ENCODE results near the gene ZNF512B.

ZNF512B gene

GRCh38 chr20:63940472-63941266, 29.1 kb downstream of the ZNF512B start:
- WGBS (ENCODE audit: extremely low coverage, insufficient coverage, low lambda C conversion rate) = no CpG with 5 or more reads among the region's 58 CpGs
- Histone ChIP-seq H3K4me1 (ENCODE audit: control insufficient read depth, low read depth, low read length) (peaks cover 2% of the 10 kb centered on the region), H3K36me3 (ENCODE audit: control insufficient read depth, insufficient read depth, low read length) (peaks cover 3% of the 10 kb centered on the region), H3K4me3 (ENCODE audit: low read length) (no peak overlapping the region), H2BK15ac (replicated peaks; ENCODE audit: low read depth) (no peak overlapping the region), H2BK120ac (ENCODE audit: low read depth, low read length) (no peak overlapping the region), H3K4ac (ENCODE audit: low read depth, low read length) (no peak overlapping the region), H3K4me2 (ENCODE audit: low read length) (peak overlapping the region; percentile 22), H2AK5ac (ENCODE audit: low read length) (no peak overlapping the region), H4K8ac (ENCODE audit: low read depth, low read length) (no peak overlapping the region), H3K56ac (ENCODE audit: low read length) (peak overlapping the region; percentile 87), H2BK5ac (ENCODE audit: low read length) (no peak overlapping the region), H3K79me1 (ENCODE audit: low read length) (no peaks in the 10 kb centered on the region), H4K5ac (ENCODE audit: low read length) (no peak overlapping the region), H3K79me2 (ENCODE audit: control insufficient read depth, insufficient read depth, low read length) (no peaks in the 10 kb centered on the region), H3K27ac (ENCODE audit: low read depth, low read length) (no peak overlapping the region), H3K27me3 (ENCODE audit: insufficient read depth, low read length, poor library complexity) (no peaks in the 10 kb centered on the region), H3K9ac (ENCODE audit: low read length) (peak overlapping the region; percentile 63), H3K18ac (ENCODE audit: low read length) (no peak overlapping the region), H3K23ac (ENCODE audit: low read length) (no peak overlapping the region)
- no peak for DNase-seq

- H3K79me1 ChIP-seq (ENCODE audit: low read length) = no peaks in the 10 kb centered on the region
- H3K4me3 ChIP-seq (ENCODE audit: low read length) = no peak overlapping the region
- peaks cover 3% of the 10 kb centered on the region for H3K36me3 ChIP-seq (ENCODE audit: control insufficient read depth, insufficient read depth, low read length)
- no peak overlapping the region for H3K4ac ChIP-seq (ENCODE audit: low read depth, low read length)
- peaks cover 2% of the 10 kb centered on the region for H3K4me1 ChIP-seq (ENCODE audit: control insufficient read depth, low read depth, low read length)
- no peak overlapping the region for H2BK15ac ChIP-seq (replicated peaks; ENCODE audit: low read depth)
- no peak overlapping the region for H3K4me2 ChIP-seq (ENCODE audit: low read length)
- WGBS (ENCODE audit: extremely low coverage, insufficient coverage, low lambda C conversion rate) = no CpG with 5 or more reads among the region's 23 CpGs
- no peaks in the 10 kb centered on the region for H3K79me2 ChIP-seq (ENCODE audit: control insufficient read depth, insufficient read depth, low read length)
- no peak overlapping the region for H2AK5ac ChIP-seq (ENCODE audit: low read length)
- no peak overlapping the region for H3K27ac ChIP-seq (ENCODE audit: low read depth, low read length)
- no peak for DNase-seq
- no peaks in the 10 kb centered on the region for H3K27me3 ChIP-seq (ENCODE audit: insufficient read depth, low read length, poor library complexity)
- H4K8ac ChIP-seq (ENCODE audit: low read depth, low read length) = no peak overlapping the region
- H3K18ac ChIP-seq (ENCODE audit: low read length) = no peak overlapping the region
- H3K56ac ChIP-seq (ENCODE audit: low read length) = no peak overlapping the region
- H4K5ac ChIP-seq (ENCODE audit: low read length) = no peak overlapping the region
- no peak overlapping the region for H3K23ac ChIP-seq (ENCODE audit: low read length)
- no peak overlapping the region for H3K9ac ChIP-seq (ENCODE audit: low read length)
- H2BK5ac ChIP-seq (ENCODE audit: low read length) = no peak overlapping the region
- H2BK120ac ChIP-seq (ENCODE audit: low read depth, low read length) = no peak overlapping the region
Observed at GRCh38 chr20:63940071-63940471, 29.7 kb downstream of the ZNF512B start.

- H3K36me3 ChIP-seq (ENCODE audit: control insufficient read depth, insufficient read depth, low read length) = peaks cover 1% of the 10 kb centered on the region
- WGBS (ENCODE audit: extremely low coverage, insufficient coverage, low lambda C conversion rate) = no CpG with 5 or more reads among the region's 33 CpGs
Observed at GRCh38 chr20:63939061-63939935, 30.4 kb downstream of the ZNF512B start.

GRCh38 chr20:63937596-63937995, 32.1 kb downstream of the ZNF512B start:
- Histone ChIP-seq H3K4ac (ENCODE audit: low read depth, low read length) (no peak overlapping the region), H4K5ac (ENCODE audit: low read length) (no peak overlapping the region), H3K27me3 (ENCODE audit: insufficient read depth, low read length, poor library complexity) (no peaks in the 10 kb centered on the region), H3K9ac (ENCODE audit: low read length) (no peak overlapping the region), H3K79me2 (ENCODE audit: control insufficient read depth, insufficient read depth, low read length) (no peaks in the 10 kb centered on the region), H3K4me3 (ENCODE audit: low read length) (no peak overlapping the region), H2AK5ac (ENCODE audit: low read length) (no peak overlapping the region), H3K23ac (ENCODE audit: low read length) (no peak overlapping the region), H3K4me2 (ENCODE audit: low read length) (no peak overlapping the region), H4K8ac (ENCODE audit: low read depth, low read length) (no peak overlapping the region), H3K18ac (ENCODE audit: low read length) (no peak overlapping the region), H2BK5ac (ENCODE audit: low read length) (no peak overlapping the region), H3K56ac (ENCODE audit: low read length) (no peak overlapping the region), H2BK15ac (replicated peaks; ENCODE audit: low read depth) (no peak overlapping the region), H3K27ac (ENCODE audit: low read depth, low read length) (no peak overlapping the region), H3K4me1 (ENCODE audit: control insufficient read depth, low read depth, low read length) (peaks cover 2% of the 10 kb centered on the region), H3K79me1 (ENCODE audit: low read length) (no peaks in the 10 kb centered on the region), H2BK120ac (ENCODE audit: low read depth, low read length) (no peak overlapping the region), H3K36me3 (ENCODE audit: control insufficient read depth, insufficient read depth, low read length) (no peaks in the 10 kb centered on the region)
- WGBS (ENCODE audit: extremely low coverage, insufficient coverage, low lambda C conversion rate) = no CpG with 5 or more reads among the region's 14 CpGs
- no peak for DNase-seq

More at GRCh38 chr20:63939061-63939935, 30.4 kb downstream of the ZNF512B start:
- Histone ChIP-seq H3K4me3 (ENCODE audit: low read length) (no peak overlapping the region), H3K79me1 (ENCODE audit: low read length) (no peaks in the 10 kb centered on the region), H3K27me3 (ENCODE audit: insufficient read depth, low read length, poor library complexity) (no peaks in the 10 kb centered on the region), H2BK5ac (ENCODE audit: low read length) (no peak overlapping the region), H3K18ac (ENCODE audit: low read length) (no peak overlapping the region), H3K4ac (ENCODE audit: low read depth, low read length) (no peak overlapping the region), H2AK5ac (ENCODE audit: low read length) (no peak overlapping the region), H3K4me1 (ENCODE audit: control insufficient read depth, low read depth, low read length) (peaks cover 2% of the 10 kb centered on the region), H2BK120ac (ENCODE audit: low read depth, low read length) (no peak overlapping the region), H3K23ac (ENCODE audit: low read length) (no peak overlapping the region), H3K9ac (ENCODE audit: low read length) (peak overlapping the region; percentile 36), H4K8ac (ENCODE audit: low read depth, low read length) (no peak overlapping the region), H4K5ac (ENCODE audit: low read length) (no peak overlapping the region), H3K79me2 (ENCODE audit: control insufficient read depth, insufficient read depth, low read length) (no peaks in the 10 kb centered on the region), H2BK15ac (replicated peaks; ENCODE audit: low read depth) (no peak overlapping the region), H3K27ac (ENCODE audit: low read depth, low read length) (no peak overlapping the region), H3K4me2 (ENCODE audit: low read length) (peak overlapping the region; percentile 19), H3K56ac (ENCODE audit: low read length) (peak overlapping the region; percentile 52)
- no peak for DNase-seq

GRCh38 chr20:63935447-63935846, 34.3 kb downstream of the ZNF512B start:
- Histone ChIP-seq H3K18ac (ENCODE audit: low read length) (no peak overlapping the region), H3K79me2 (ENCODE audit: control insufficient read depth, insufficient read depth, low read length) (no peaks in the 10 kb centered on the region), H3K4me2 (ENCODE audit: low read length) (no peak overlapping the region), H3K36me3 (ENCODE audit: control insufficient read depth, insufficient read depth, low read length) (no peaks in the 10 kb centered on the region), H3K4ac (ENCODE audit: low read depth, low read length) (no peak overlapping the region), H3K4me1 (ENCODE audit: control insufficient read depth, low read depth, low read length) (no peaks in the 10 kb centered on the region), H2BK15ac (replicated peaks; ENCODE audit: low read depth) (no peak overlapping the region), H4K8ac (ENCODE audit: low read depth, low read length) (no peak overlapping the region), H2AK5ac (ENCODE audit: low read length) (no peak overlapping the region), H3K27ac (ENCODE audit: low read depth, low read length) (no peak overlapping the region), H3K56ac (ENCODE audit: low read length) (no peak overlapping the region), H3K9ac (ENCODE audit: low read length) (no peak overlapping the region), H2BK5ac (ENCODE audit: low read length) (no peak overlapping the region), H3K27me3 (ENCODE audit: insufficient read depth, low read length, poor library complexity) (no peaks in the 10 kb centered on the region), H3K23ac (ENCODE audit: low read length) (no peak overlapping the region), H3K79me1 (ENCODE audit: low read length) (no peaks in the 10 kb centered on the region), H4K5ac (ENCODE audit: low read length) (no peak overlapping the region), H2BK120ac (ENCODE audit: low read depth, low read length) (no peak overlapping the region), H3K4me3 (ENCODE audit: low read length) (no peak overlapping the region)
- WGBS (ENCODE audit: extremely low coverage, insufficient coverage, low lambda C conversion rate) = no CpG with 5 or more reads among the region's 9 CpGs
- no peak for DNase-seq

Data from mesendoderm (in vitro differentiated cells).